Ecto neural progenitor cell (in vitro differentiated cells): Measurements from ENCODE around the gene TAOK3.
"Not testable (repeated sequence)": the region's sequence is repeated elsewhere in the genome, so short reads cannot be mapped to it uniquely, and the experiment has no call there.

Experiments
- DNase-seq: peaks from one replicate; pipeline ENCODE4 v3.0.0-alpha.2; 2018; ENCODE audit warnings: low spot score

Gene TAOK3

GRCh38 chr12:118337194-118337838, 35.4 kb downstream of the TAOK3 start:
- DNase-seq = no peak

GRCh38 chr12:118336123-118336522, 36.6 kb downstream of the TAOK3 start:
- no peak for DNase-seq

GRCh38 chr12:118334939-118335567, 37.7 kb downstream of the TAOK3 start:
- no peak for DNase-seq

GRCh38 chr12:118334241-118334640, 38.5 kb downstream of the TAOK3 start:
- no peak for DNase-seq

GRCh38 chr12:118332511-118332910, 40.2 kb downstream of the TAOK3 start:
- no peak for DNase-seq

GRCh38 chr12:118330421-118331018, 42.2 kb downstream of the TAOK3 start:
- no peak for DNase-seq

GRCh38 chr12:118328486-118329330, 44.0 kb downstream of the TAOK3 start:
- no peak for DNase-seq

- DNase-seq = no peak
Measured at GRCh38 chr12:118327391-118327790, 45.3 kb downstream of the TAOK3 start.

- no peak for DNase-seq
Measured at GRCh38 chr12:118326991-118327390, 45.7 kb downstream of the TAOK3 start.

GRCh38 chr12:118325081-118325480, 47.6 kb downstream of the TAOK3 start:
- DNase-seq = no peak

GRCh38 chr12:118319627-118320026, 53.1 kb downstream of the TAOK3 start:
- no peak for DNase-seq

GRCh38 chr12:118318744-118319143, 54.0 kb downstream of the TAOK3 start:
- DNase-seq = no peak

GRCh38 chr12:118317729-118318128, 55.0 kb downstream of the TAOK3 start:
- DNase-seq = no peak

- no peak for DNase-seq
Measured at GRCh38 chr12:118315821-118316220, 56.9 kb downstream of the TAOK3 start.

- DNase-seq = no peak
Measured at GRCh38 chr12:118312578-118312977, 60.1 kb downstream of the TAOK3 start.

GRCh38 chr12:118311666-118312065, 61.0 kb downstream of the TAOK3 start:
- DNase-seq = no peak

GRCh38 chr12:118310320-118310719, 62.4 kb downstream of the TAOK3 start:
- DNase-seq = no peak

GRCh38 chr12:118308006-118308405, 64.7 kb downstream of the TAOK3 start:
- not testable (repeated sequence) for DNase-seq

- DNase-seq = no peak
Measured at GRCh38 chr12:118307069-118307954, 65.4 kb downstream of the TAOK3 start.

GRCh38 chr12:118304093-118304492, 68.6 kb downstream of the TAOK3 start:
- DNase-seq = no peak

- DNase-seq = no peak
Measured at GRCh38 chr12:118302053-118302452, 70.7 kb downstream of the TAOK3 start.
